ENCODE results near the gene TSHZ2.

Gene TSHZ2

DNA sequence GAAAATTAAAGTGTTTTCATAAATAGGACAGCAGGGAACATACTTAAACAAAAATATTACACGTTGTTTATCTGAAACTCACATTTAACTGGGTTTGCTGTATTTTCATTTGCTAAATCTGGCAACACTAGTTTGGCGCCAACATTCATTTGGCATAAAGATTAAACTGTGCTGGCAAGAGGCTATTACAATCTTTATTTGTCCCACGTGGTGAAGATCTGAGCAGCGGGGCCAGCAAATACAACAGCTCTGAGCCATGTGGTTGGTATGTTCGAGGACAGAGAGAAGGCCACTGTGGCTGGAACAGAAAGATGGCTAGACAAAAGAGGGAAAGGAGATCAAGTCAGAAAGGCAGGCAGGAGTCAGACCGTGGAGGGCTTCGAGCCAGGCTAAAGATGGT is 387.3 kb downstream of the TSHZ2 start:
- no peaks in the 10 kb centered on the region for H4K20me1 ChIP-seq (ENCODE audit: insufficient read depth, low read length)
- no peak overlapping the region for H3K4me3 ChIP-seq (ENCODE audit: low read length)
- peaks cover 20% of the 10 kb centered on the region for H3K36me3 ChIP-seq (replicated peaks; ENCODE audit: low read depth, low read length)
- H2AFZ ChIP-seq (ENCODE audit: low read depth, low read length), result no peak overlapping the region
- H3K9ac ChIP-seq (ENCODE audit: low read length), result no peak overlapping the region
- TF ChIP-seq, protein P1, sequence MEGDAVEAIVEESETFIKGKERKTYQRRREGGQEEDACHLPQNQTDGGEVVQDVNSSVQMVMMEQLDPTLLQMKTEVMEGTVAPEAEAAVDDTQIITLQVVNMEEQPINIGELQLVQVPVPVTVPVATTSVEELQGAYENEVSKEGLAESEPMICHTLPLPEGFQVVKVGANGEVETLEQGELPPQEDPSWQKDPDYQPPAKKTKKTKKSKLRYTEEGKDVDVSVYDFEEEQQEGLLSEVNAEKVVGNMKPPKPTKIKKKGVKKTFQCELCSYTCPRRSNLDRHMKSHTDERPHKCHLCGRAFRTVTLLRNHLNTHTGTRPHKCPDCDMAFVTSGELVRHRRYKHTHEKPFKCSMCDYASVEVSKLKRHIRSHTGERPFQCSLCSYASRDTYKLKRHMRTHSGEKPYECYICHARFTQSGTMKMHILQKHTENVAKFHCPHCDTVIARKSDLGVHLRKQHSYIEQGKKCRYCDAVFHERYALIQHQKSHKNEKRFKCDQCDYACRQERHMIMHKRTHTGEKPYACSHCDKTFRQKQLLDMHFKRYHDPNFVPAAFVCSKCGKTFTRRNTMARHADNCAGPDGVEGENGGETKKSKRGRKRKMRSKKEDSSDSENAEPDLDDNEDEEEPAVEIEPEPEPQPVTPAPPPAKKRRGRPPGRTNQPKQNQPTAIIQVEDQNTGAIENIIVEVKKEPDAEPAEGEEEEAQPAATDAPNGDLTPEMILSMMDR (IDR thresholded peaks at IDR 0.05; ENCODE audit: low read depth, low read length), result no peak
- peaks cover 16% of the 10 kb centered on the region for H3K9me3 ChIP-seq (ENCODE audit: insufficient read depth, low read length)
- H3K4me2 ChIP-seq (ENCODE audit: low read length), result no peak overlapping the region
- peaks cover 6% of the 10 kb centered on the region for H3K4me1 ChIP-seq (ENCODE audit: low read length)
- no peak overlapping the region for H3K27ac ChIP-seq (ENCODE audit: low read length)
- no peaks in the 10 kb centered on the region for H3K79me2 ChIP-seq (ENCODE audit: low read length)
- H3K27me3 ChIP-seq (ENCODE audit: low read depth, low read length), result 0 out of 2 replicates have a peak, but pooled peaks cover 3% of the 10 kb centered on the region

DNA sequence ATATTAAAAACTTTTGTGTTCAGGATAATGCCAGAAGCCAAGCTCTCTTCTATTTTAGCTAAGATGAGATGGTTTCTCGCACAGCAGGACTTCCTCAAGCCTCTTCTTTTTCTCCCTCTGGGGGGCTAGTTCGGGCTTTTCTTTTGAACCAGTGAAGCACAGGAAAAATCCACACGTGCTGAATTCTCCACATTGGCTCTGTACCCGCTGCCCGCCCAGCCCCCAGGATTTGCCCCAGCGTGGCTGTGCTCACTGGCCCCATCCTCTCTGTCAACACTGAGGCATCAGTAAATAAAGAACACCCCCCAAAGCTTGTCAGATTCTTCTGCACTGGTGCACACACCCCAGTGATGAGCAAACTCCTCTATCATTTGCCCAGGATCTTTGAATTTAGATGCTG is 388.7 kb downstream of the TSHZ2 start:
- Histone ChIP-seq H3K4me1 (ENCODE audit: low read length) (no peaks in the 10 kb centered on the region), H3K27me3 (ENCODE audit: low read depth, low read length) (peaks cover 16% of the 10 kb centered on the region), H3K9me3 (ENCODE audit: insufficient read depth, low read length) (peaks cover 7% of the 10 kb centered on the region), H3K4me2 (ENCODE audit: low read length) (no peak overlapping the region), H4K20me1 (ENCODE audit: insufficient read depth, low read length) (no peaks in the 10 kb centered on the region), H3K27ac (ENCODE audit: low read length) (no peak overlapping the region), H3K79me2 (ENCODE audit: low read length) (no peaks in the 10 kb centered on the region), H3K36me3 (replicated peaks; ENCODE audit: low read depth, low read length) (peaks cover 7% of the 10 kb centered on the region), H2AFZ (ENCODE audit: low read depth, low read length) (no peak overlapping the region), H3K4me3 (ENCODE audit: low read length) (no peak overlapping the region), H3K9ac (ENCODE audit: low read length) (no peak overlapping the region)
- no peak for TF ChIP-seq EZH2phosphoT487 (IDR thresholded peaks at IDR 0.05; ENCODE audit: low read depth)
- TF ChIP-seq, protein P1 (IDR thresholded peaks at IDR 0.05; ENCODE audit: low read depth, low read length), result no peak

DNA sequence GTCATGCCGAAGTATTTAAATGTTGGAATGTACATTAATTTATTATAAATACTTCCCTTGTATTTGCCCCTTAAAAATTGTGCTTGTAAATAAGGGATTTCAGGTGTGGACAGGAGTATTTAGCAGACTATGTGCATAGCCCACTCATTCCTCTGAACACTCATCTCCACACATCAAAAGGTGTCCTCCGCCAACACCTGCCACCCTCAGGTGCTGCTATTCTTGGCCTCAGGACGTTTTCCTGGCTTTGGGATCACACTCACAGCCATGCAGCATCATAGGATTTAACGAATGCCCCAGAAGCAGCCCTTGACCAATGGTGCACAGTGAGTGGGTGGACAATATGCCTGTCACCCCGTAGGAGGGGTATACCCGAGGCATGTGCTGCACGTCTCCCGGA is 390.6 kb downstream of the TSHZ2 start:
- Histone ChIP-seq H3K79me2 (ENCODE audit: low read length) (no peaks in the 10 kb centered on the region), H3K4me3 (ENCODE audit: low read length) (no peak overlapping the region), H3K9ac (ENCODE audit: low read length) (no peak overlapping the region)

DNA sequence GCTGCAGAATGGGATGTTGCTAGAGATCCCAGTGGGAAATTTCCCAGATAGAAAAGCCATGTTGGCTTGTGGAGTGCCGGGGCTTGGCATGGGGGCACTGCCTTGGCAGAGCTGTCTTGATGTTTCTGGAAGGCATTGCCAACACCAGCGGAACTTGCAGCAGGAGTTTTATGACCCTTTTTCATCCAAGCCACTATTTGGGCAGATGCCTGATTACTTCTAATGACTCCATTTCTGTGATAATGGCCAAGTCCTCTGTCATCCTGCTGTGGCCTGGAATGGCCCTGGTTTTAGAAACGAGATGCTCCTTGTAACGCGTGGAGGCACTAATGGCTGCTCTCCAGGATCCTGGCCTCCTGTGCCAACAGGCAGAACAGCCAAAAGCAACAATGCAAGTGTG is 392.5 kb downstream of the TSHZ2 start:
- Histone ChIP-seq H3K9me3 (ENCODE audit: insufficient read depth, low read length) (no peaks in the 10 kb centered on the region), H2AFZ (ENCODE audit: low read depth, low read length) (no peak overlapping the region), H3K4me1 (ENCODE audit: low read length) (peaks cover 10% of the 10 kb centered on the region), H3K27ac (ENCODE audit: low read length) (no peak overlapping the region), H3K4me2 (ENCODE audit: low read length) (no peak overlapping the region), H3K36me3 (replicated peaks; ENCODE audit: low read depth, low read length) (no peaks in the 10 kb centered on the region), H3K79me2 (ENCODE audit: low read length) (no peaks in the 10 kb centered on the region), H4K20me1 (ENCODE audit: insufficient read depth, low read length) (no peaks in the 10 kb centered on the region), H3K27me3 (ENCODE audit: low read depth, low read length) (peaks cover 23% of the 10 kb centered on the region), H3K4me3 (ENCODE audit: low read length) (no peak overlapping the region), H3K9ac (ENCODE audit: low read length) (no peak overlapping the region)
- TF ChIP-seq EZH2phosphoT487 (IDR thresholded peaks at IDR 0.05; ENCODE audit: low read depth), result no peak
- TF ChIP-seq, protein P1 (IDR thresholded peaks at IDR 0.05; ENCODE audit: low read depth, low read length), result no peak

More for the DNA sequence above, 390.6 kb downstream of the TSHZ2 start:
- H3K4me1 ChIP-seq (ENCODE audit: low read length), result peaks cover 10% of the 10 kb centered on the region
- H2AFZ ChIP-seq (ENCODE audit: low read depth, low read length), result no peak overlapping the region
- TF ChIP-seq, protein P1 (IDR thresholded peaks at IDR 0.05; ENCODE audit: low read depth, low read length), result no peak
- no peak for TF ChIP-seq EZH2phosphoT487 (IDR thresholded peaks at IDR 0.05; ENCODE audit: low read depth)
- no peaks in the 10 kb centered on the region for H3K9me3 ChIP-seq (ENCODE audit: insufficient read depth, low read length)
- peaks cover 23% of the 10 kb centered on the region for H3K27me3 ChIP-seq (ENCODE audit: low read depth, low read length)
- no peaks in the 10 kb centered on the region for H4K20me1 ChIP-seq (ENCODE audit: insufficient read depth, low read length)
- H3K4me2 ChIP-seq (ENCODE audit: low read length), result no peak overlapping the region
- H3K27ac ChIP-seq (ENCODE audit: low read length), result no peak overlapping the region
- no peaks in the 10 kb centered on the region for H3K36me3 ChIP-seq (replicated peaks; ENCODE audit: low read depth, low read length)
